ENCODE measurements around the gene ASIC4. TPM values are rescaled to one million over a fixed set of nuclear protein-coding genes. Genes with fewer than 3 reads are reported as not detected.

Gene ASIC4
- total RNA-seq, 1 experiment from 2014 or later: 0.08 TPM

- DNase-seq (ENCODE audit: low spot score): no peak
Measured at GRCh38 chr2:219533930-219534661, 19.8 kb downstream of the ASIC4 start.

DNA sequence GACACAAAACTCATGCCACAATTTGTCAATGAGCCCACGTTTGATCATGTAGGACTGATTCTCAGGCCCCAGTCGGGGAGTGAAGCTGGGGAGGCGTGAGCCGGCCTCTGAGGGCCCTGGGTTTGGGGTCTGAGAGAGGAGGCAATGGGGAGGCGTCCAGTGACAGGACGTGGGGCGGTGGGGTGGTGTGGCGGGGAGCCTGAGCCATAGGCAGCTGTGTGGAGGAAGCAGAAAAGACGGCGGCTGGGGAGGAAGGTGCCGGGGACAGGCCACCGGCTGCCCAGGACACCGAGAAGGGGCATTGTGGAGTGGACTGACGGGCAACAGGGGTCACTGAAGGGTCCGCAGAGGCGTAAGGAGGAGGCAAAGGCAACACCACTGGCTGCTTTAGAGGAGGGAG, 22.1 kb downstream of the ASIC4 start:
- no peak for DNase-seq (ENCODE audit: low spot score)

- no peak for DNase-seq (ENCODE audit: low spot score)
Measured at GRCh38 chr2:219536967-219537366, 22.7 kb downstream of the ASIC4 start.

- DNase-seq (ENCODE audit: low spot score): no peak
Measured at GRCh38 chr2:219537657-219538488, 23.6 kb downstream of the ASIC4 start.

GRCh38 chr2:219538504-219538951, 24.2 kb downstream of the ASIC4 start:
- no peak for DNase-seq (ENCODE audit: low spot score)

DNA sequence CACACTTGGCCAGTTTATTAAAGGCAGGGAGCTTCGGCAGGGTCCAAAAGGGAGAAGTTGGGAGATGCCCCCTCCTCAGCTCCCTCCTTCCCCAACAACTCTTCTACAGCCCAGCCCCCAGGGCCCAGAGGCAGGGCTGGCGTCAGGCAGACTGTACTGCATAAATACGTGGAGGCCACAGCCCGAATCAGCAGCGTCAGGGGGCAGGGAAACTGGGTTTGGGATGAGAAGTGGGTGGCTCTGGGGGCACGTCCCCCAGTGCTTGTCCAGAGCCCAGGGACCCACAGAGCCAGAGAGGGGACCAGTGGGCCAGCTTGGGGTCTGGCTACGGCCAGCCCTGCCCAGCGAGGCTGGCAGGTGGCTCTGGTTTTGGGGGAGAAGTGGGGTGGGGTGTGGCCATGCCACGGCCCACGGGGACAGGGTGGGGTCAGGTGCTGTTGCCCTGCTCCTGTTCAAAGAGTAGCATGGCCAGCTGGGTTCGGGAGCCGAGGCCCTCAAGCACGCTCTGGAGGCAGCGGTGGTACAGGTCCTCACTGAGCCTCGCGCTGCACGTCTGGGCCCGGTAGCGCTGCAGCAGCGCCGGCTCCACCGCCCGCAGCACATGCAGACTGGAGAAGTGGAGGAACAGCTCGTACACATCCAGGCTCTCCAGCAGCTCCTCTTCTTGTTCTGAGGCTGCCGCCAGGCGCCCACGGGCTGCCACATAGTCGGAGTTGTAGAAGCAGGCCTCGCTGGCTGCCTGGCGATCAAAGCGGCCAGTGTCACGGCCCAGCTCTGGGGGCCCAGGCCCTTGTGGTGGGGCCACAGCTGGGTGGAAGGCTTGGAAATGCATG, 24.9 kb downstream of the ASIC4 start:
- DNase-seq (ENCODE audit: low spot score): no peak

- no peak for DNase-seq (ENCODE audit: low spot score)
Measured at GRCh38 chr2:219539926-219540678, 25.8 kb downstream of the ASIC4 start.

DNA sequence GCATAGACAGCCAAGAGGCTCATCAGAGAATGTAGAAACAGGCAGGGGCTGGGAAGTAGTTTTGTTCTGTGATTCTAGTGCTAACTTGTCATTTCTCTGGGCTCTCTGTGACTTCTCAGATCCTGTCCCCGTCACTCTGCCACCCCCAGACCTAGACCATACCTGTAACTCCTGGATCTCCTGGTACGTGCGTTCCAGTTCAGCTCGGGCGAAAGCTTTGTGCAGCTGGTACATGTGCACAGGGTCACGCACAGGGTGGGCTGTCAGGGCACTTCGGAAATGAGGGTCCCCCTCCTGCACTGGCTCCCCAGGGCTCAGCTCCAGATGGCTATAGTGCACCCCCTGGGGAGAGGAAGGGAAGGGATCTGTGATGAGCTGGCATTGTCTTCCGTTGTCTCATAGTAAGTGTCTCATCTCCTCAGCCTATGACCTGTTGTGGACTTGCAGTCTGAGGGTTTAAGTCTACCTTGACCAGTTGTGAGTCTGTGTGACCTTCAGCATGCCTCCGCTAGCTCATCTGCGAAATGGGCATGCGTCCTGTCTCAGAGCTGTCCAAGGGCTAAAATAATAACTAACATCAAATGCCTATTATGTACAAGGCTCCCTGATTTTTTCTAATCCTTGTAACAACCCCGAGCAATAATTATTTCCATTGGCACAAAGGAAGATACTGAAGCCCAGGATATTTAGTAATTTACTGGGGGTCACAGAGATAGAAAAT, 26.7 kb downstream of the ASIC4 start:
- DNase-seq (ENCODE audit: low spot score): no peak

- peak; percentile 96 for DNase-seq (ENCODE audit: low spot score)
Measured at GRCh38 chr2:219541611-219542180, 27.4 kb downstream of the ASIC4 start.

DNA sequence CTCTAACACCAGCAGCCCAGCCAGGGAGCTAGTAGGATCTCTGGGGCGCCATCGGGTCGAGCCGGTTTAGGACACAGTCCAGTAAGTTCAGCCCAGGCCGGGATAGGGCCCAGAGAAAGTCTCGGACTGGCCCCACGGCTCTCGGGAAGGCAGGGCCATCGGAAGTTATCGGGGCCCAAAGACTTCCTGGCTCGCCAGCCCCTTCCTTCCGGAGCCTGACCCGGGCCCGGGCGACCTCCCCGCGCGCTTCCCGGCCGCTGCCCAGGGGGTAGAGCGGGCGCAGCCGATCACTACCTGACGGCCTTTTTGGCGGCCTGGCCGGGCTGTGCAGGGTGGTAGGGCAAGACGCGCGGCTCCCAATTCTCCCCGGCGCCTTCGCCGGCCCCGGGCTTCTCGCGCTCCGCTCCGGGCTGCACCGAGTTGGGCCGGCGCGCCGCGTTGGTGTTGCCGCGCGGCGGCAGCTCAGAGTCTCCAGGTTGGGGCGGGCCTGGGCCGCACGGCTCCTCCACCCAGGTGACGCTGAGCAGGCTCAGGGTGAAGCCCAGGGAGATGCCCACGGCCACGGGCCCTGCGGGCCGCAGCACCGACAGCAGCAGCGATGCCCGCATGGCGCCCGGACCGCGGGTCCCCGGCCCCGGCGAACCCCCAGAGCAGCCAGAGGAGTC, 28.8 kb downstream of the ASIC4 start:
- DNase-seq (ENCODE audit: low spot score): peak; percentile 48

DNA sequence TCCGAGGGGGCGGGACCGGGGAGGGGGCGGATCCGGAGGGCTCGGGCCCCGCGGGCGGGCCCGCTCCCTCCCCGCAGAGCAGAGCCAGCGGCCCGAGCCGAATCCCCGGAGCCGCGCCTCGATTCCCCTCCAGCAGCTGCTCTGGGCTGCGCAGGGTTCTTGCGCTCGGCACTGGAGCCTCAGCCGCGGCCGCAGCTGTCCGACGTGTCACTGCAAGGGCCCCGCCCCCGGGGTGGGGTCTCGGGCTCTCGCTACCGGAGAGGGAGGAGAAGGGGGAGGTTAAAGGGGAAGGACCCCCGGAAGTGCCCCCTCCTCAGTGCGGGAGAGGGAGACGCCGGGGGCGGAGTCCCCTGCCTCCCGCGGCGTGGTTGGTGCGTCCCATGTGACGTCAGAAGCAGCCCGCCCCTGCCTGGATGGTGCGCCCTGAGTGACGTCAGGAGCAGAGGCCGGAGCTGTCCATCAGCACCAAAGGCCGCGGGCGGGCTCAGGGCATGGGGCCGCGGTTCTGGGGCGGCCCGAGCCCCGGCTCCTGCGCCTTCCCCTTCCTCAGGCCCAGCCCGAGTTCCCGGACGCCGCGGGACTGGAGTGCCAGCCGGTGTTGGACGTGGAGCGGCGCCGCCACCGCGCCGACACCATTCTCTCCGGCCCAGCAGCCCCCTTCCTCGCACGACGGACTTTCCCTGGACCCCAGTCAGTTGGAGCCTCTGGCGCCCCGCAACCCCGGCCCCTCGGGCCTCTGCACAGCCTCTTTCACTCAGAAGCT, 29.5 kb downstream of the ASIC4 start, which contains the start of the genes CHPF and TMEM198:
CHPF (minus strand) TSS at position 214 of the 763 bp plus-strand sequence. CDS start 271 bp downstream, outside the sequence.
TMEM198 (plus strand) TSS at position 433 of the 763 bp plus-strand sequence. CDS start 700 bp downstream, outside the sequence.
- peak; percentile 91 for DNase-seq (ENCODE audit: low spot score)

GRCh38 chr2:219544567-219544966, 30.3 kb downstream of the ASIC4 start:
- DNase-seq (ENCODE audit: low spot score): no peak

GRCh38 chr2:219545295-219545942, 31.1 kb downstream of the ASIC4 start:
- no peak for DNase-seq (ENCODE audit: low spot score)

DNA sequence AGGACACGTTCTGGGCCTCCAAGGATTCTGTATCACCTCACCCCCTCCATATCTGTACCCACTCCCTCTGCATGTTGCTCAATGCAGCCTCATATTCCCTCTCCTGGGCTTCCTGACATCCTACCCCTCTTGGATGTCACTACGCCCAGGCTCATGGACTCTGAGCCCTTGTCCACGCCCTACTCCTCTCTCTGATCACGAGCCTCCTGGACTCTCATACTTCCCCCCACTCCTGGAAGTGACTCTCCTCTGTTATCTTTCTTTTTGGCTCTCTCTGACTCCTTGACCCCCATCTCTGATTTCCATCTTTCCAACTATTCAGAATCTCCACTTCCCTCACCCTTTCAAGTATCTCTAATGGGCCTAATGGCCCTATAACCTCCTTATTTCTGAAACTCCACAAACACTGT, 31.7 kb downstream of the ASIC4 start:
- DNase-seq (ENCODE audit: low spot score): no peak

DNA sequence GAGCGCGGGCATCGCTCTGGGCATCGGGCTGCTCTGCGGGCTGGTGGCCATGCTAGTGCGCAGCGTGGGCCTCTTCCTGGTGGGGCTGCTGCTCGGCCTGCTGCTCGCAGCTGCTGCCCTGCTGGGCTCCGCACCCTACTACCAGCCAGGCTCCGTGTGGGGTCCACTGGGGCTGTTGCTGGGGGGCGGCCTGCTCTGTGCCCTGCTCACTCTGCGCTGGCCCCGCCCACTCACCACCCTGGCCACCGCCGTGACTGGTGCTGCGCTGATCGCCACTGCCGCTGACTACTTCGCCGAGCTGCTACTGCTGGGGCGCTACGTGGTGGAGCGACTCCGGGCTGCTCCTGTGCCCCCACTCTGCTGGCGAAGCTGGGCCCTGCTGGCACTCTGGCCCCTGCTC, 33.3 kb downstream of the ASIC4 start:
- DNase-seq (ENCODE audit: low spot score): no peak

GRCh38 chr2:219548990-219549389, 34.7 kb downstream of the ASIC4 start:
- no peak for DNase-seq (ENCODE audit: low spot score)

- no peak for DNase-seq (ENCODE audit: low spot score)
Measured at GRCh38 chr2:219549619-219550018, 35.3 kb downstream of the ASIC4 start.

Data from HT-29 (cell line).